ENCODE results near the gene ACADSB. TPM values are rescaled to one million over a fixed set of nuclear protein-coding genes. Genes with fewer than 3 reads are reported as not detected.

Gene ACADSB
- total and polyA plus RNA-seq, 9 donors: 8.8 to 26.6 (median 24.0) TPM

GRCh38 chr10:123021517-123021916, 12.7 kb downstream of the ACADSB start:
- Histone ChIP-seq H3K4me3 (no peak overlapping the region), H3K9me3 (no peaks in the 10 kb centered on the region), H3K36me3 (no peaks in the 10 kb centered on the region), H3K4me1 (ENCODE audit: insufficient read depth) (no peaks in the 10 kb centered on the region), H3K27me3 (no peaks in the 10 kb centered on the region), H3K27ac (no peak overlapping the region)
- no peak for DNase-seq
- WGBS, 3 donors: 65 to 72% (median 71%) methylated on average over 3 of the region's 3 CpGs
- TF ChIP-seq EP300 (IDR thresholded peaks at IDR 0.05) (no peak), CTCF (IDR thresholded peaks at IDR 0.05) (no peak), POLR2A (IDR thresholded peaks at IDR 0.05) (no peak)
- intact Hi-C loops (cut with DNase I): no loop called here

- no peaks in the 10 kb centered on the region for H3K36me3 ChIP-seq
- no peaks in the 10 kb centered on the region for H3K27me3 ChIP-seq
- intact Hi-C loops (cut with DNase I): no loop called here
- TF ChIP-seq CTCF (IDR thresholded peaks at IDR 0.05) (no peak), EP300 (IDR thresholded peaks at IDR 0.05) (no peak), POLR2A (IDR thresholded peaks at IDR 0.05) (no peak)
- DNase-seq: no peak
- 92 to 98% (median 95%) methylated on average over 2 of the region's 2 CpGs for WGBS, 3 donors
- no peak overlapping the region for H3K4me3 ChIP-seq
- H3K4me1 ChIP-seq (ENCODE audit: insufficient read depth): no peaks in the 10 kb centered on the region
- no peak overlapping the region for H3K27ac ChIP-seq
- no peaks in the 10 kb centered on the region for H3K9me3 ChIP-seq
Observed at GRCh38 chr10:123024540-123024939, 15.7 kb downstream of the ACADSB start.

- intact Hi-C loops (cut with DNase I): no loop called here
- no peak overlapping the region for H3K4me3 ChIP-seq
- no peak for DNase-seq
- no peaks in the 10 kb centered on the region for H3K9me3 ChIP-seq
- no peaks in the 10 kb centered on the region for H3K36me3 ChIP-seq
- no peaks in the 10 kb centered on the region for H3K27me3 ChIP-seq
- no peak for TF ChIP-seq CTCF (IDR thresholded peaks at IDR 0.05)
- TF ChIP-seq POLR2A (IDR thresholded peaks at IDR 0.05): no peak
- no peak for TF ChIP-seq EP300 (IDR thresholded peaks at IDR 0.05)
- H3K27ac ChIP-seq: no peak overlapping the region
- H3K4me1 ChIP-seq (ENCODE audit: insufficient read depth): no peaks in the 10 kb centered on the region
- WGBS, 3 donors: 38 to 46% (median 42%) methylated on average over 1 of the region's 1 CpG
Observed at GRCh38 chr10:123026302-123026701, 17.5 kb downstream of the ACADSB start.

- Histone ChIP-seq H3K9me3 (no peaks in the 10 kb centered on the region), H3K27ac (no peak overlapping the region), H3K4me1 (ENCODE audit: insufficient read depth) (no peaks in the 10 kb centered on the region), H3K4me3 (no peak overlapping the region), H3K27me3 (no peaks in the 10 kb centered on the region), H3K36me3 (no peaks in the 10 kb centered on the region)
- intact Hi-C loops (cut with DNase I): no loop called here
- TF ChIP-seq POLR2A (IDR thresholded peaks at IDR 0.05) (no peak), CTCF (IDR thresholded peaks at IDR 0.05) (no peak), EP300 (IDR thresholded peaks at IDR 0.05) (no peak)
- no peak for DNase-seq
Observed at GRCh38 chr10:123027861-123028260, 19.1 kb downstream of the ACADSB start.

- WGBS, 3 donors: 74 to 88% (median 87%) methylated on average over 1 of the region's 1 CpG
- no peak for TF ChIP-seq EP300 (IDR thresholded peaks at IDR 0.05)
- TF ChIP-seq POLR2A (IDR thresholded peaks at IDR 0.05): no peak
- no peak for TF ChIP-seq CTCF (IDR thresholded peaks at IDR 0.05)
- no peaks in the 10 kb centered on the region for H3K36me3 ChIP-seq
Observed at GRCh38 chr10:123031124-123031523, 22.3 kb downstream of the ACADSB start.

More at GRCh38 chr10:123031124-123031523, 22.3 kb downstream of the ACADSB start:
- Histone ChIP-seq H3K9me3 (no peaks in the 10 kb centered on the region), H3K4me1 (ENCODE audit: insufficient read depth) (no peaks in the 10 kb centered on the region), H3K4me3 (no peak overlapping the region), H3K27ac (no peak overlapping the region), H3K27me3 (no peaks in the 10 kb centered on the region)
- intact Hi-C loops (cut with DNase I): no loop called here
- no peak for DNase-seq

Measured in ovary (tissue), 9 donors.